GM12873 (cell line): Measurements from ENCODE around the gene UBE2F.

Experiments
- CTCF ChIP-seq: IDR thresholded peaks from 2 replicates; pipeline ENCODE4 v1.5.1; 2012; ENCODE audit warnings: low read depth, mild to moderate bottlenecking, moderate library complexity, low read length, control low read depth; ENCODE audit not compliant: insufficient read depth; ENCODE audit errors: missing control alignments

UBE2F gene

GRCh38 chr2:238066218-238066617, 99.4 kb downstream of the UBE2F start:
- no peak for TF ChIP-seq CTCF

GRCh38 chr2:238067939-238068338, 101.1 kb downstream of the UBE2F start:
- no peak for TF ChIP-seq CTCF

- TF ChIP-seq CTCF: no peak
Measured at GRCh38 chr2:238069021-238069709, 102.4 kb downstream of the UBE2F start.

- no peak for TF ChIP-seq CTCF
Measured at GRCh38 chr2:238069877-238070276, 103.1 kb downstream of the UBE2F start.

GRCh38 chr2:238075397-238075796, 108.6 kb downstream of the UBE2F start:
- TF ChIP-seq CTCF: no peak

GRCh38 chr2:238077292-238077691, 110.5 kb downstream of the UBE2F start:
- TF ChIP-seq CTCF: no peak

- no peak for TF ChIP-seq CTCF
Measured at GRCh38 chr2:238079874-238080327, 113.1 kb downstream of the UBE2F start.

GRCh38 chr2:238080518-238080917, 113.7 kb downstream of the UBE2F start:
- no peak for TF ChIP-seq CTCF
